Sciatic nerve (tissue), 2 donors: Measurements from ENCODE around the gene ARRDC1. TPM values are rescaled to one million over a fixed set of nuclear protein-coding genes. Genes with fewer than 3 reads are reported as not detected.

Source experiments
- ATAC-seq: fragments of 200-7000 bp; cut with Tn5 transposase; one replicate; pipeline ENCODE4 v1.9.1; 2020; ENCODE audit warnings: mild to moderate bottlenecking, moderate library complexity
- DNase-seq: peaks from one replicate; pipeline ENCODE4 v3.0.0-alpha.2; 2020; ENCODE audit warnings: low spot score
- intact Hi-C: fragments of 100-400 bp; cut with DNase I; formaldehyde crosslinking; loops from one replicate; pipeline ENCODE4 v1.14.2; 2022
- total RNA-seq: library from RNA; stranded (reverse); fragmentation: NEBNext Ultra II Directional; extraction: Animal tissue kit (Norgen Biotek cat#: 25700); gene quantifications from one replicate; pipeline ENCODE4 v1.2.1, GENCODE V29; 2021
- donor health status: DM: no; HTN: no; CAD: no.
- donor health status: DM: no; HTN: no; CAD: no.

The ARRDC1 gene
- total RNA-seq, 1 donor from 2014 or later: 30.6 TPM

GRCh38 chr9:137630126-137630525, 24.6 kb downstream of the ARRDC1 start:
- no peak for ATAC-seq

GRCh38 chr9:137630679-137631078, 25.2 kb downstream of the ARRDC1 start:
- intact Hi-C loops: no loop called here
- DNase-seq (no peak), ATAC-seq (peak; percentile 74)

More at GRCh38 chr9:137630126-137630525, 24.6 kb downstream of the ARRDC1 start:
- DNase-seq: peak; percentile 3
- intact Hi-C loops: no loop called here

GRCh38 chr9:137631345-137632229, 26.1 kb downstream of the ARRDC1 start:
- intact Hi-C loops: no loop called here
- DNase-seq (peak; percentile 25), ATAC-seq (no peak)

GRCh38 chr9:137632230-137633161, 27.0 kb downstream of the ARRDC1 start:
- DNase-seq: peak; percentile 48
- intact Hi-C loops: no loop called here
- ATAC-seq: no peak

- ATAC-seq (no peak), DNase-seq (peak; percentile 4)
- intact Hi-C loops: no loop called here
Measured at GRCh38 chr9:137634016-137634415, 28.5 kb downstream of the ARRDC1 start.

- intact Hi-C loops: no loop called here
- ATAC-seq (no peak), DNase-seq (no peak)
Measured at GRCh38 chr9:137638680-137639079, 33.2 kb downstream of the ARRDC1 start.

- ATAC-seq: no peak
- intact Hi-C loops: no loop called here
- no peak for DNase-seq
Measured at GRCh38 chr9:137639303-137640051, 34.0 kb downstream of the ARRDC1 start.

- intact Hi-C loops: no loop called here
Measured at GRCh38 chr9:137640862-137641261, 35.4 kb downstream of the ARRDC1 start.

GRCh38 chr9:137642118-137642601, 36.7 kb downstream of the ARRDC1 start:
- intact Hi-C loops: no loop called here
- no peak for ATAC-seq
- DNase-seq: peak; percentile 17

More at GRCh38 chr9:137640862-137641261, 35.4 kb downstream of the ARRDC1 start:
- ATAC-seq: no peak
- no peak for DNase-seq

- DNase-seq (peak; percentile 23), ATAC-seq (no peak)
- intact Hi-C loops: no loop called here
Measured at GRCh38 chr9:137642892-137643291, 37.4 kb downstream of the ARRDC1 start.

GRCh38 chr9:137643921-137644320, 38.4 kb downstream of the ARRDC1 start:
- no peak for ATAC-seq
- peak; percentile 27 for DNase-seq
- intact Hi-C loops: no loop called here

GRCh38 chr9:137645211-137645610, 39.7 kb downstream of the ARRDC1 start:
- intact Hi-C loops: no loop called here
- DNase-seq (peak; percentile 2), ATAC-seq (no peak)

- no peak for ATAC-seq
- peak; percentile 17 for DNase-seq
- intact Hi-C loops: no loop called here
Measured at GRCh38 chr9:137646341-137646740, 40.9 kb downstream of the ARRDC1 start.

GRCh38 chr9:137647096-137647714, 41.7 kb downstream of the ARRDC1 start:
- DNase-seq (peak; percentile 25), ATAC-seq (no peak)
- intact Hi-C loops: no loop called here

GRCh38 chr9:137648396-137648795, 42.9 kb downstream of the ARRDC1 start:
- DNase-seq (no peak), ATAC-seq (peak; percentile 32)
- intact Hi-C loops: no loop called here

GRCh38 chr9:137649553-137649952, 44.1 kb downstream of the ARRDC1 start:
- DNase-seq: no peak
- intact Hi-C loops: no loop called here
- no peak for ATAC-seq

GRCh38 chr9:137650259-137650658, 44.8 kb downstream of the ARRDC1 start:
- DNase-seq (no peak), ATAC-seq (no peak)
- intact Hi-C loops: no loop called here

GRCh38 chr9:137650779-137651178, 45.3 kb downstream of the ARRDC1 start:
- ATAC-seq (no peak), DNase-seq (peak; percentile 33)
- intact Hi-C loops: no loop called here
